DMS153 treated with DMSO at 0.1 percent for 48 hours (cell line): Measurements from ENCODE around the gene ANAPC1.
"Not testable (repeated sequence)": the region's sequence is repeated elsewhere in the genome, so short reads cannot be mapped to it uniquely, and the experiment has no call there.

Source experiments
- DNase-seq: peaks from one replicate; lab custom pipeline; 2025; ENCODE audit not compliant: unreplicated experiment; lab: John Stamatoyannopoulos, UW

The ANAPC1 gene

GRCh38 chr2:111904726-111905474, 20.9 kb upstream of the ANAPC1 start:
- no peak for DNase-seq

DNA sequence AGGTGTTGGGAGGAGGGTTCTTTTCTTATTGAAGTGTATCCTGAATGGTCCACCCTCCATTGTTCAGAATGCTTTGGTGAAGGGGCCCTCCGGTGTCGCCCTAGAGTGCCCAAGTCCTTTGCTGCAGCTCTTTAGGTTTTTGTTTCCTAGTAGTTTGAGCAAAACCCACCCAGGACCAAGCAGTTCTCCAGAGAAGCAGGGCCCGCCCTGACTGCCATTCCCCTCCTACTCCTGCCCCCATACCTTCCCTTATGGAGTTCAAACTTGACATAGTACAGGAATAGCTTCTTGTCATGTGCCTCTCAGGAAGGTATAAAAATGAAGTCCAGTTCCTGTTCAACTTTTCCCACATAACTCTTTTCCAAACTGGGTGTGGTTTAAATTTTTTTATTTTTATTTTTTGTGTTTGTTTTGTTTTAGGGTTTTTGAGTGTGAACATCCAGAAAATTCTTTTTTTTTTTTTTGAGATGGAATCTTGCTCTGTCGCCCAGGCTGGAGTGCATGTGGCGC, 20.0 kb upstream of the ANAPC1 start:
- no peak for DNase-seq

- DNase-seq: no peak
Measured at GRCh38 chr2:111903516-111903915, 19.5 kb upstream of the ANAPC1 start.

GRCh38 chr2:111900859-111901258, 16.9 kb upstream of the ANAPC1 start:
- no peak for DNase-seq

DNA sequence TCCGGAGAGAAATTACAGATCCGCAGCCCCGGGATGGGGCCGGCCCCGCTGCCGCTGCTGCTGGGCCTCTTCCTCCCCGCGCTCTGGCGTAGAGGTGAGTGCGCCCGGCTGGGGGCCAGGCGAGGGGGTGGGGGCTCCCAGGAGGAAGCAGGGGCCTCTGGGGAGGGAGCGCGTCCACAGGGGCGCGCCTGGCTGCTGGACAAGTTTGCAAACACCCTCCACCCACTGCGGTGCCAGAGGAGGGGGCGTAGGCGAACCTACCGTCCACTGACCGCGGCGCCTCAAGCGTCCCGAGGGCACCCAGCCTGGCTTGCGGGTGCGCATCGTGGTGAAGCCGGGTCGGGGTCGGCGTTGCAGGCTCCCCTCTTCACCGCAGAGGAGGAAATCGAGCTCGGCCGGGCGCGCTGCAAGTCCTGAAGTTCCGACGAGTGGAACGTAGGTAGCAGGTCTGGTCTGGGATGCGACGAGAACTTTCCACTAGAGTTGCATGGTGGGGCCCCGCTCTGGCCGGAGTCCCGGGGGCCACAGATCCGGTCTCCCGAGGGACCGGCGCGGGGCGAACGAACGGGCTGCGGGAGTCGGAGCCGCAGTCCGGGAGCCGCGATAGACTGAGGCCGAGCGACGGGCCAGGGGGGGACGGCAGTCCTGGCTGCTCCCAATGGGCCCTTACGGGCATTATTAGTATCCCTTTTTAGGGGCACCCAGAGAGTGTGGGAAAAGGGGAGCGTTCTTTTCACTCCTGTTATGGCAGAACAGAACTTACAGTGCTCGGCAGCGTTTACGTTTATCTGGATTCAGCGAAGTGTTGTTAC, 14.9 kb upstream of the ANAPC1 start:
- no peak for DNase-seq

DNA sequence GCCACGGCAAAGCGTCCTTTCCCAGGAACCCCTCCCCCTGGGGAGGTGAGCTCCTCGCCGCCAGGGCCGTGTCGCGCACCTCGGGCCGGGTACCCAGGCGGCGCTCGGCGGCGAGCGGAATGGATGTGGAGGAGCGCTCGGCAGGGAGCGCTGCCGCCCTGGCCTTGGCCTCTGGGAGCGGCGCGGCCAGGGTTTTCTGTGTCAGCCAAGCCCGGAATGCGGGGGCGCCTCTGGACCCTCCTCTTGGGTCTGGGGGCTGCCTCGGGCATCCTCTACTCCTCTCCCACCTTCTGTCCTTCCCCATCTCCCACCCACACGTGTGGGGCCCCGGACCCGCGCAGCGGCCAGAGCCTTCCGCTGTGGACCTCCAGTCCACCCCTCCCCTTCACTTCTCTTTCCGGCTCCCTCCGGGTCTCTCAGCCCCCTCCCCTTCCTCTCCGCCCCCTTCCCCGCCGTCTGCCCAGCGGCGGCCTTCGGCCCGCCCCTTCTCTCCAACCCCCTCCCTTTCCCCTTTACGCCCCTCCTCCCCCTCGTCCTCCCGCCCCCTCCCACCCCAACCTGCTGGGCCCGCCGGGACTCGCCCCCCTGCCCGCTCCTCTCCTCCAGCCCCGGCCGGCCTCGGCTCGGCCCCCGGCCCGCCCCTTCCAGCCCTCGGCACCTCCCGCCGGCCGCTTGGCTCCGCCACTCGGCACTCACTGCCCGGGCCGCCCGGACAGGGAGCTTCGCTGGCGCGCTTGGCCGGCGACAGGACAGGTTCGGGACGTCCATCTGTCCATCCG, 14.1 kb upstream of the ANAPC1 start, which contains the start of gene MERTK:
Gene MERTK (plus strand): TSS at position 684 of the 779 bp plus-strand sequence. CDS start 129 bp downstream, outside the sequence.
- DNase-seq: no peak

DNA sequence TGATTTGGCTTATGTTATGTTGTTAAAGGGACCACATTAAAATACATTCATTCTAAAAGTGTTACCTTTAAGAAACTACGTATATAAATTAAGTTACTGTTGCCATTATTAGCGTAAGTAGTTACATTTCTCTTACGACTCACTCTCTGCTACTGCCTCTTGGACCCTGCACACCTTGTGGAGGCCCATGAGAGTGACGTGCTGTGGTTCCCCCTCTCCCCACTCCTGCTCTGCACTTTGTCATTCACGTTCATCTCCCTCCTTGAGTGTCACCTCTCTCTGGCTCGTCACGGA, 13.6 kb upstream of the ANAPC1 start:
- no peak for DNase-seq

- peak; percentile 36 for DNase-seq
Measured at GRCh38 chr2:111896576-111896975, 12.6 kb upstream of the ANAPC1 start.

- DNase-seq: no peak
Measured at GRCh38 chr2:111896024-111896423, 12.0 kb upstream of the ANAPC1 start.

GRCh38 chr2:111884592-111884964, 585 bp upstream of the ANAPC1 start:
- no peak for DNase-seq

DNA sequence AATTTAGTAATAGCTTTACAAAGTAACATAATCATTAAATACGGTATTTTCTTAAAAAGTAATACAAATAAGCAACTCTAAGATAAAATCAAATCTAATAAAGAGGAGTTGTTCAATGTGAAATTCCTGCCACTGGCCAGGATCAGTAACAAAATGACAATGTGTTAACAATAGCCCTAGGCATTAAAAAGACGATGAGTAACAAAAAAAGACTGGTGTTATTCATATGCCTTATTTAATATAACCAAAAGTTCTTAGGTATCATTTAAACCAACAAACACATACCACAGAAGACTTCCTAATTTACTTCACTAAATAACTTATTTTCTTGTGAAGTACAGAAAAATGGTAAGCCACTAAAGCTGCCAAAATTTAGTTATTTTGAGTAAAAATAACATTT, 11.2 kb downstream of the ANAPC1 start:
- DNase-seq: not testable (repeated sequence)

DNA sequence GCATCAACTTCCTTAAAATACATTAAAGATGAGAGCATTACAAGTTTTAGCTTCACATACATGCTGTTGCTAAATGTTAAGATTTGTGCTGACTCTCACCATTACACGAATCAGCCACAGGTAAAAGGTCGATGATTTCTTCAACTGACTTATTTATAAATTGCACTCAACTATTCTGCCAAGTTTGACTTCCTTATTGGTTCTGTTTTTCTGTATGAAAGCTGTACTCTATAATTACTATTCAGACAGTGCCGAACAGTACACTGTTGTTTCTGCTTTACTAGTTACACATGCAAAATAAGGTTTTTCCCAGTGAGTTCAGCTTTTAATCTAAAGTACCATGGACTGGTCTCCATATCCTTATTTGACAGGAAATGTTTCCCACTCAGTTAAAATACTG, 18.9 kb downstream of the ANAPC1 start:
- DNase-seq: not testable (repeated sequence)

- not testable (repeated sequence) for DNase-seq
Measured at GRCh38 chr2:111860005-111860404, 24.0 kb downstream of the ANAPC1 start.

DNA sequence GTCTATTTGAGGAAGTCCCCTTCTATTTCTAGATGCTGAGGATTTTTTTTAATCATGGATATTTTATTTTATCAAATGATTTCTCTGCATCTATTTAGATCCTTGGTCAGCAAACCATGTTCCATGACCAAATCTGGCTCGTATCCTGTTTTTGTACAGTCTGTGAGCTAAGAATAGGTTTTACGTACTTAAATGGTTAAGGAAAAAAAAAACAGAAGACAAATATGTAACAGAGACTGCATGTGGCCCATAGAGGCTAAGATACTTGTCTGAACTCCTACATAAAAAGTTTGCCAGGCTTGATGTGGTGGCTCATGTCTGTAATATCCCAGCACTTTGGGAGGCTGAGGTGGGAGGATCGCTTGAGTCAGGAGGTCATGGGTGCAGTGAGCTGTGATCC, 31.4 kb downstream of the ANAPC1 start:
- not testable (repeated sequence) for DNase-seq

DNA sequence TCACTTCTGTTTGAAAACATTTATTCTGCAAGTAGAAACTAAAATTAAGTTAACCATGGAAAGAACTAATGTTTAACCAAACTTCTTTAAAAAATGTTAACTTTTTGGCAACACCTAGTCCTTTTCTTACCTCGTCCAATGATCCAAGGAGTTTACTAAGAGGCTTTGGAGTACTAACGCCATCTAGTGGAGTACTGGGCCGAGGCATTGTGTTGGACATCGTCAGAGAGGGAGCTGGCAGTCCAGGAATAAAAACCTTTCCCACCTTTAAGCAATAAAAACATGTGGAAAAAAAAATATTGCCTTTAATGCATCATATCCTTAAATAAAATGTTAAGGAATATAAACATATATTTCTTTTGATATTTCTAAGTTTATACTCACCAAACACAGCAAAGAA, 33.3 kb downstream of the ANAPC1 start:
- DNase-seq: not testable (repeated sequence)

DNA sequence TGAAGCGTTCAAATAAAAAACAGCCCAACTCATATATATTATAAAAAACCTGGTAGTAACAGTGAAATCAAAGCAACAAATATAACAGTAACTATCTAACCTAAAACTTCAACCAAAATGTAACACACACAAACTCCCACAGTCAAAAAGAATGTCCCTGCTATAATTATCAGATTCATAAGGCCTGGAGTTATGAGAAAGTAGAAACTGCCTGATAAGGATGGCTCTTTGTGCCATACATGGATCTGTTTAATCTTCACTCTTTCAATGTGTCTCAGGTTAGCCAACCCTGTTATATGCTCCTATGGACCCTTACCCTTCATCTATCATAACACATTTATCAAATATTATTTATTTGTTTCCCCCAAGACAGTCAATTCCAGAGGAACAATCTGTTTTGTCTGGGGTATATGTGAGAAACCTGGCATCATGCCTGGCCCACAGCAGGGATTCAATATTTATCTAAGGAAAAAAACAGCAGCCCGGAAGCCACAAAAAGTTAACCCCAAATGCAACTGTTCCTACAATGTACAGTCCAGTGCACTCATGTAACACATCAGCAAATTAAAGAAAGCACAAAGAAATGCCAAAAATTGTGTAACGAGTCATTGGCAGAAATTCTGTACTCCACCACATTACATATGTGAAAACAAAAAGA, 44.2 kb downstream of the ANAPC1 start:
- DNase-seq: peak; percentile 3

- DNase-seq: not testable (repeated sequence)
Measured at GRCh38 chr2:111838992-111839391, 45.0 kb downstream of the ANAPC1 start.

GRCh38 chr2:111834221-111834620, 49.8 kb downstream of the ANAPC1 start:
- DNase-seq: not testable (repeated sequence)

DNA sequence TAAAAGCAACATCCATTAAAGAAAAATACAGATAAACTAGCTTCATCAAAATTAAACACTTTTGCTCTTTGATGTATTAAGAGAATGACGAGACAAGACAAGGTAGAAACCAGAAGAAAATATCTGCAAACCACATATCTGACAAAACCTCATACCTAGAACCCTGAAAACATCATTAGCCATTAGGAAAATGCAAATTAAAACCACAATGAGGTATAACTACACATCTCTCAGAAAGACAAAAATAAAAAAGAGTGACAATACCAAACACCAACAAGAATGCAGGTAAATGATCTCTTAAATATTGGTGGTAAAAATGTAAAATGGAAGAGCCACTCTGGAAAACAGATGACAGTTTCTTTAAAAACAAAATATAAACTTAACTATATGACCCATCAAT, 53.5 kb downstream of the ANAPC1 start:
- DNase-seq: not testable (repeated sequence)

DNA sequence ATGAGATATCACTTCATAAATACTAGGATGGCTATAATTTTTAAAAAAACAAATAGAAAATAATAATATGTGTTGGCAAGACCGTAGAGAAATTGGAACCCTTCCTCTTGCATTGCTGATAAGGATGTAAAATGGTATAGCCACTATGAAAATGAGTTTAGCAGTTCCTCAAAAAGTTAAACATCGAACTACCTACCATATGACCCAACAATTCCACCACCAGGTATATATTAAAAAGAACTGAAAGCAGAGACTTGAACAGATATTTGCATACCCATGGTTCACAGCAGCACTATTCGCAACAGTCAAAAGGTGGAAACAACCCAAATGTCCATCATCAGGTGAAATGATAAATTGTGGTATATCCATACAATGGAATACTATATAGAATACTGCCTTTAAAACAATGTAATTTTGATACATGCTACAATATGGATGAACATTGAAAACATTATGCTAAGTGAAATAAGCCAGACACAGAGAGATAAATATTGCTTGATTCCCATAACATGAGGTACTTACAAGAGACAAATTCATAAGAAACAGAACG, 55.7 kb downstream of the ANAPC1 start:
- DNase-seq: not testable (repeated sequence)
